B cell (primary cell): ENCODE results near the gene MED9.

Source experiments
- EZH2 ChIP-seq: IDR thresholded peaks from 2 replicates; pipeline ENCODE4 v1.6.1; 2012; ENCODE audit warnings: borderline replicate concordance, low read depth, mild to moderate bottlenecking, moderate library complexity, low read length; ENCODE audit not compliant: insufficient read depth, poor library complexity, severe bottlenecking
- TF ChIP-seq, protein P1 (sequence below): fragments of 200-600 bp; IDR thresholded peaks from one replicate; pipeline ENCODE4 v1.8.0; 2022; ENCODE audit warnings: antibody characterized with exemption, mild to moderate bottlenecking

- TF ChIP-seq, protein P1, sequence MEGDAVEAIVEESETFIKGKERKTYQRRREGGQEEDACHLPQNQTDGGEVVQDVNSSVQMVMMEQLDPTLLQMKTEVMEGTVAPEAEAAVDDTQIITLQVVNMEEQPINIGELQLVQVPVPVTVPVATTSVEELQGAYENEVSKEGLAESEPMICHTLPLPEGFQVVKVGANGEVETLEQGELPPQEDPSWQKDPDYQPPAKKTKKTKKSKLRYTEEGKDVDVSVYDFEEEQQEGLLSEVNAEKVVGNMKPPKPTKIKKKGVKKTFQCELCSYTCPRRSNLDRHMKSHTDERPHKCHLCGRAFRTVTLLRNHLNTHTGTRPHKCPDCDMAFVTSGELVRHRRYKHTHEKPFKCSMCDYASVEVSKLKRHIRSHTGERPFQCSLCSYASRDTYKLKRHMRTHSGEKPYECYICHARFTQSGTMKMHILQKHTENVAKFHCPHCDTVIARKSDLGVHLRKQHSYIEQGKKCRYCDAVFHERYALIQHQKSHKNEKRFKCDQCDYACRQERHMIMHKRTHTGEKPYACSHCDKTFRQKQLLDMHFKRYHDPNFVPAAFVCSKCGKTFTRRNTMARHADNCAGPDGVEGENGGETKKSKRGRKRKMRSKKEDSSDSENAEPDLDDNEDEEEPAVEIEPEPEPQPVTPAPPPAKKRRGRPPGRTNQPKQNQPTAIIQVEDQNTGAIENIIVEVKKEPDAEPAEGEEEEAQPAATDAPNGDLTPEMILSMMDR, result no peak
- TF ChIP-seq EZH2, result no peak
Measured at GRCh38 chr17:17446666-17447155, 30.1 kb upstream of the MED9 start.
